Astrocyte (in vitro differentiated cells and primary cell): ENCODE measurements around the gene PGS1. TPM values are rescaled to one million over a fixed set of nuclear protein-coding genes. Genes with fewer than 3 reads are reported as not detected.

Experiments used
- DNase-seq: peaks from one replicate; pipeline ENCODE4 v3.0.0-alpha.2; 2010; ENCODE audit warnings: low read depth
- FAIRE-seq: peaks from 2 replicates; lab custom pipeline; 2011; peaks lifted over from hg19 to GRCh38; lab: Jason Lieb, UNC
- H2AFZ ChIP-seq: 2 replicates; pipeline ENCODE4 v1.6.0; 2012; ENCODE audit warnings: low read depth, low read length, inconsistent platforms
- H3K27ac ChIP-seq: 2 replicates; pipeline ENCODE4 v1.5.1; 2011; ENCODE audit warnings: low read depth, low read length, inconsistent platforms
- H3K27me3 ChIP-seq: 2 replicates; pipeline ENCODE4 v1.6.0; 2011; ENCODE audit warnings: low read length, inconsistent platforms; ENCODE audit not compliant: insufficient read depth
- H3K36me3 ChIP-seq: 2 replicates; pipeline ENCODE4 v1.5.1; 2011; ENCODE audit warnings: low read length, inconsistent platforms; ENCODE audit not compliant: insufficient read depth
- H3K4me1 ChIP-seq: 2 replicates; pipeline ENCODE4 v1.5.1; 2011; ENCODE audit warnings: low read length, inconsistent platforms; ENCODE audit not compliant: insufficient read depth
- H3K4me2 ChIP-seq: 2 replicates; pipeline ENCODE4 v1.6.0; 2012; ENCODE audit warnings: low read length, inconsistent platforms
- H3K4me3 ChIP-seq: 2 replicates; pipeline ENCODE4 v1.5.1; 2011; ENCODE audit warnings: low read depth, mild to moderate bottlenecking, low read length, inconsistent platforms; ENCODE audit not compliant: insufficient read depth
- H3K79me2 ChIP-seq: 2 replicates; pipeline ENCODE4 v1.6.0; 2012; ENCODE audit warnings: mild to moderate bottlenecking, low read length, inconsistent platforms; ENCODE audit not compliant: insufficient read depth
- H3K9ac ChIP-seq: 2 replicates; pipeline ENCODE4 v1.6.0; 2012; ENCODE audit warnings: mild to moderate bottlenecking, low read length, inconsistent platforms
- H3K9me3 ChIP-seq: 2 replicates; pipeline ENCODE4 v1.5.1; 2012; ENCODE audit warnings: low read depth, mild to moderate bottlenecking, low read length, inconsistent platforms; ENCODE audit not compliant: insufficient read depth
- H4K20me1 ChIP-seq: 2 replicates; pipeline ENCODE4 v1.6.0; 2012; ENCODE audit warnings: low read length, inconsistent platforms; ENCODE audit not compliant: insufficient read depth
- H3K27ac Mint-ChIP-seq: one replicate; pipeline ENCODE4 v1.8.0; 2021; ENCODE audit warnings: mild to moderate bottlenecking, mixed read lengths; ENCODE audit not compliant: unreplicated experiment
- H3K27me3 Mint-ChIP-seq: one replicate; pipeline ENCODE4 v1.8.0; 2021; ENCODE audit warnings: low read depth, mixed read lengths; ENCODE audit not compliant: unreplicated experiment
- H3K36me3 Mint-ChIP-seq: one replicate; pipeline ENCODE4 v1.8.0; 2021; ENCODE audit warnings: low read depth, mixed read lengths; ENCODE audit not compliant: unreplicated experiment
- H3K4me1 Mint-ChIP-seq: one replicate; pipeline ENCODE4 v1.8.0; 2021; ENCODE audit warnings: low read depth, mixed read lengths; ENCODE audit not compliant: unreplicated experiment
- H3K4me3 Mint-ChIP-seq: one replicate; pipeline ENCODE4 v1.8.0; 2021; ENCODE audit warnings: mild to moderate bottlenecking, moderate library complexity, mixed read lengths; ENCODE audit not compliant: unreplicated experiment
- H3K9me3 Mint-ChIP-seq: one replicate; pipeline ENCODE4 v1.8.0; 2021; ENCODE audit warnings: mild to moderate bottlenecking, mixed read lengths; ENCODE audit not compliant: unreplicated experiment
- EZH2 ChIP-seq: IDR thresholded peaks from 2 replicates; pipeline ENCODE4 v1.6.1; 2012; ENCODE audit warnings: mild to moderate bottlenecking, low read length, inconsistent platforms; ENCODE audit not compliant: insufficient read depth
- total RNA-seq: library from RNA; stranded (reverse); gene quantifications from 2 replicates; pipeline ENCODE4 v1.2.1, GENCODE V29; 2021

The PGS1 gene
- total RNA-seq, 1 donor from 2014 or later = 32.0 TPM

DNA sequence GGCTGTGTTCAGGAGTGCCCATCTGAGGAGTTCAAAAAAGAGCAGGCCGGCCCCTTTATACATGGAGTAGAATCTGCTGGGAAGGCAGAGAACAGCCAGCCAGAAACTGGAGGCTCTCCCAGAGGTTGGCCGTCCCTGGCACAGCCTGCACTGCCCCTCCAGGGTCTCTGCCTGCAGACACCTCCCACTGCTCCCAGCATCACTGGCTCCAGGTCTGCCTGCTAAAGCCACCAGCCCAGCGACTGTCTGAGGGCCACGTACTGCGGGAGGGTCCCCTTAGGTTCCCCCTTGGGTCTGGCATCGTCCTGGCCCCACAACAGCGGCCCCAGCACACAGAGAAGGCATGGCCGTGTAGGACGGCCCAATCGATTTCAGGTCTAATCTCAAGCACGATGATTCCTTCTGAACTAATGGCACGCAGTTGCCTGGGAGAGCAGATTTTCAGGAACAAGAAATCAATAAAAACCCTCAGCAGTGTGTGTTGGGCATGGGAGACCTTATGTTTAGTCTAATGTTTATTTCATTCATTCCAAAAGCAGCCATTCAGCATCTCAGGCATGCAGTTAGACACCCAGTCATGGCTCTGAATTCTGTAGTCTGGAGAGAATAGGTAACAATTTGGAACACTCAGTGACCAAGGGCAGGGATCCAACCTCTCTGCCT, 95.6 kb downstream of the PGS1 start:
- Histone ChIP-seq H3K36me3 (no peaks in the 10 kb centered on the region), H4K20me1 (no peaks in the 10 kb centered on the region), H3K9me3 (no peaks in the 10 kb centered on the region), H3K27me3 (peaks cover 5% of the 10 kb centered on the region), H3K4me2 (no peak overlapping the region), H3K4me3 (no peak overlapping the region), H3K9ac (no peak overlapping the region), H3K4me1 (no peaks in the 10 kb centered on the region), H3K27ac (no peak overlapping the region), H2AFZ (no peak overlapping the region), H3K79me2 (no peaks in the 10 kb centered on the region)
- peaks cover 5% of the 10 kb centered on the region for H3K9me3 Mint-ChIP-seq
- no peak overlapping the region for H3K4me3 Mint-ChIP-seq
- H3K36me3 Mint-ChIP-seq = no peaks in the 10 kb centered on the region
- peaks cover 37% of the 10 kb centered on the region for H3K27me3 Mint-ChIP-seq
- no peaks in the 10 kb centered on the region for H3K4me1 Mint-ChIP-seq
- TF ChIP-seq EZH2 = no peak
- no peak overlapping the region for H3K27ac Mint-ChIP-seq
- FAIRE-seq (no peak), DNase-seq (no peak)

Other genes with a start within 250 kb of the PGS1 start
- gene TMC6, start 249.9 kb upstream of the PGS1 start, total RNA-seq = 54.8 and 61.7 TPM in 2 replicates
- gene TMC8, start 247.9 kb upstream of the PGS1 start, total RNA-seq = 0.27 and 0.38 TPM in 2 replicates
- gene C17orf99, start 232.3 kb upstream of the PGS1 start, total RNA-seq = not detected in 2 replicates
- 75.0 and 82.2 TPM in 2 replicates for gene SYNGR2, start 210.1 kb upstream of the PGS1 start, total RNA-seq
- 5.2 and 7.5 TPM in 2 replicates for gene TK1, start 191.6 kb upstream of the PGS1 start, total RNA-seq
- 48.5 and 53.7 TPM in 2 replicates for gene AFMID, start 191.3 kb upstream of the PGS1 start, total RNA-seq
- 3.3 and 5.8 TPM in 2 replicates for gene BIRC5, start 164.4 kb upstream of the PGS1 start, total RNA-seq
- not detected in 2 replicates for gene TMEM235, start 147.0 kb upstream of the PGS1 start, total RNA-seq
- gene SOCS3, start 18.6 kb upstream of the PGS1 start, total RNA-seq = 13.4 and 16.7 TPM in 2 replicates
- gene DNAH17, start 198.7 kb downstream of the PGS1 start, total RNA-seq = 0.12 and 0.14 TPM in 2 replicates